HG02840 (cell line): ENCODE results near the gene LOC101059915.
"Not testable (repeated sequence)": the region's sequence is repeated elsewhere in the genome, so short reads cannot be mapped to it uniquely, and the experiment has no call there.

ENCODE experiments used
- ATAC-seq: cut with Tn5 transposase; IDR thresholded peaks from one replicate; pipeline ENCODE4 v1.9.1; 2021; ENCODE audit warnings: mild to moderate bottlenecking, moderate library complexity, moderate number of reproducible peaks; ENCODE audit not compliant: unreplicated experiment, low FRiP score

Gene LOC101059915

GRCh38 chrX:71638409-71638808, 28.9 kb upstream of the LOC101059915 start:
- ATAC-seq = no peak

GRCh38 chrX:71640002-71640401, 27.3 kb upstream of the LOC101059915 start:
- ATAC-seq = no peak

DNA sequence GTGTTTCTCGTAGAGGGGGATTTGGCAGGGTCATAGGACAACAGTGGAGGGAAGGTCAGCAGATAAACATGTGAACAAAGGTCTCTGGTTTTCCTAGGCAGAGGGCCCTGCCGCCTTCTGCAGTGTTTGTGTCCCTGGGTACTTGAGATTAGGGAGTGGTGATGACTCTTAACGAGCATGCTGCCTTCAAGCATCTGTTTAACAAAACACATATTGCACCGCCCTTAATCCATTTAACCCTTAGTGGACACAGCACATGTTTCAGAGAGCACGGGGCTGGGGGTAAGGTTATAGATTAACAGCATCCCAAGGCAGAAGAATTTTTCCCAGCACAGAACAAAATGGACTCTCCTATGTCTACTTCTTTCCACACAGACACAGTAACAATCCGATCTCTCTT, 22.9 kb upstream of the LOC101059915 start:
- ATAC-seq = not testable (repeated sequence)

DNA sequence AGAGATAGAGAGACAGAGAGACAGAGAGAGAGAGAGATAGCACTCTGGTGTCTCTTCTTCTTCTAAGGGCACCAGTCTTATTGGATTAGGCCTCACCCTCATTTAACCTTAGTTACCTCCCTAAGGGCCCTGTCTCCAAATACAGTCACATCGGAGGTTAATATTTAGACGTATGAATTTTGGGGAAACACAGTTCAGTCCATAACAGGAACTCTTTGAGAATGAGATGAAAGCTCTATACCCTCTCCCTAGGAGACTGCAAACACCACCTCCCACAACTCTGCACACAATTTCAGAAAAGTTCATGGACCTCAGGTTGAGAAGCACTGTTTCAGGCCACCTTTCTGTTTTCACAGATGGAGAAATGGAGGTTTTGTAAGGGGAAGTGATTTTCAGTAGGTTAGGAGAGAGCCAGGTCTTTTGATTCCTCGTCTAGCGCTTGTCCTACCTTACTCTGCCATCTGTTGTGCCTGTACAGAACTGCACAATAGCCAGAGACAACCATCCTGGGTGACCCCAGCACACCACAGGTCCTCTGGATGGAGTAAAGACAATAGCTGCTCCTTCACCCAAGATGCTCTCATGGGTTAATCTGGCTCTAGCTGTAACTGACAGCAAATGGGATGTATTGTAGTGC, 16.9 kb upstream of the LOC101059915 start:
- ATAC-seq = no peak

DNA sequence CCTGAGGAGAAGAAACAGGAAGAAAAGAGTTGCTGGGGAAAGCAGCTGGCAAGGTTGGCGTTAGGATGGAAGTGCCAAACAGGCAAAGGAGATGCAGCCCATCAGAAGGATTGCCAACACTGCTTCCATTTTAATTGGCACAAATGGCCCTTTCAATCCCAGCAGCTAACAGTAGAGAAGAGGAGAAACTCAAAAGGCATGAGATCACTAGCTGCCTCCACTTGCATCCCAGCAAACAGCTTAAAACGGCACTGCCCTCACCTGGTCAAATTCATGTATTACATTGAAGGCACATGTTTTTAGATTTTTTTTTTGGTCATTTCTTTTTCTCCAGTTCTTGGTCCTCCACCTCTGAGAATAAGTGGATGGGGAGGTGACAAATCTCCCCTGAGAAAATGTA, 14.9 kb upstream of the LOC101059915 start:
- ATAC-seq = no peak

DNA sequence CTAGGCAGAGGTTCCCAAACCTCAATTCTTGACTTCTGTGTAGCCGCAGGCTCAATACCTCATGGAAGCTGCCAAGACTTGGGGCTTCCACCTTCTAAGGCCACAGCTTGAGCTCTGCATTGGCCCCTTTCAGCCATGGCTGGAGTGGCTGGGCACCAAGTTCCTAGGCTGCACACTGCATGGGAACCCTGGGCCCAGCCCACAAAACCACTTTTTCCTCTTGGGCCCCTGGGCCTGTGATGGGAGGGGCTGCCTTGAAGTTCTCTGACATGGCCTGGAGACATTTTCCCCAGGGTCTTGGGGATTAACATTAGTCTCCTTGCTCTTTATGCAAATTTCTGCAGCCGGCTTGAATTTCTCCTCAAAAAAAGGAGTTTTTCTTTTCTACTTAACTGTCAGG, 14.0 kb upstream of the LOC101059915 start:
- no peak for ATAC-seq

DNA sequence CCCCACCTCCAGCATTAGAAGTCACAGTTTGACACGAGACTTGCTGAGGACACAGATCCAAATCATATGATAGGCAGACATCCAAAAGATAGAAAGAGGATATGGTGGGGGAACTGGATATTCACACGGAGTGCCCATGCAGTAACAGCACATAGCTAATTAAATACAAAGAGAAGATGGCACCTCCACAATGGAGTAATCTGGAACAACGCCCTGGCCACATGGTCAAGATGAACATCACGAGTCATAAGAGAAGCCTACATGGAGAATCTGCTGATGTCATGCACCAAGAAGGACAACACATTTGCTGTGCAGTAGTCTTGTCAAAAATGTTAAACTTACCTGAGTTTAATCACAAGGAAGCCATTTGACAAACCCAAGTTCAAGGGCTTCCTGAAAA, 10.1 kb upstream of the LOC101059915 start:
- no peak for ATAC-seq

- no peak for ATAC-seq
Observed at GRCh38 chrX:71659342-71659741, 8.0 kb upstream of the LOC101059915 start.

GRCh38 chrX:71659959-71660358, 7.4 kb upstream of the LOC101059915 start:
- ATAC-seq = no peak

DNA sequence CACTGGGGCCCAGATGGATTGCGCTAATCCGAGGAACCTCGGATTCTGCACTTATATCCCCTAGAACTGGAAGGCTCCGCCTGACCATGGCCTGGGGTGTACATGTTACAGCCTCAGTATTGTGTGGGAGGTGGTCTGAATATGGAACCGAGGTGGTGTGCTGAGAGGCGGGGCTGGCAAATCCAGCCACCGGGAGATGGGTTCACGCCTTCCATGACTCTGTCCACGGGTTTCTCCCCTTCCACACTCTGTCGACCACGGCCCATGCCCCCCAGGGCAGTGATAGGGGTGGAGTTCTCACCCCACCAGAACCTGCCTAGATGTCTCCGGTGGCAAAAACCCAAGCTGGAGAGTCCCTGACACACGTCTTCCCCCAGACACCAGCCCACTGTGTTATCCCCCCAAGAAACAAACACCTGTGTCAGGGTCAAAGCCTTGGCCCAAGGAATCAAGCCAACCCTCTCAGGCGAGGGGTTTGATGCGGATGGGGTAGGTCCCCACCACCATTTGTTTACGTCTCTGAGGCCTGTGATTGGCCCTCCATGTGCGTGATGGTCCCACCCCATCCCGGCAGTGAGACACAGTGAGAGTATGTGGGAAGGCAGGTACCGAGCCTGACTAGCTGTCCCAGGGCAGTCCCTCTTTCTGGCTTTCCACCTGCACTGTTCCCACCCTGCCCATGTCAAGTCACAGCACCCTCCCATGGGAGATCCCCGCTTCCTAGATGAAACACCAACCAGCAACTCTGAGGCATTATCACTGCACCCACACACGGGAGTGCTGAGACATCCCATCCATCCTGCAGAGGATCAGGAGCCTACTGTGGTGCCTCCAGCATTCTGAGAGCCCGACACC, 6.6 kb upstream of the LOC101059915 start:
- no peak for ATAC-seq

GRCh38 chrX:71661919-71662318, 5.4 kb upstream of the LOC101059915 start:
- no peak for ATAC-seq

DNA sequence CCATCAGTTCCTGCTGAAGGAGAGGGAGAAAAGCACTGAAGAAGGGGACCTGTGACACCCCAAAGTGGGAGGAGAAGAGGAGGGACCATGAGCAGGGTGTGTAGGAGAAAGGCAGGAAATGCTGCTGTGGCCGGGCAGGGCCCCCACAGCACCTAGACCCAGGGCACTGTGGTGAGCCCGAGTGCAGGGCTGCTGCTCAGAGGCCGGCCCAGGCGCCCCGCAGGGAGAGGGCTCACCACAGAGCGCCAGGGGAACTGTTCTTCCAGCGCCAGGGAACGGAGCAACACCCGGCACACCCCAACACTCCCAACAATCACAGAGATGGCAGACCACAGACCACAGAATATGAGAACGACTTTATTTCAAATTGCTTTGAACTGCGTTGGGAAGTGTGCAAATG, 4.7 kb upstream of the LOC101059915 start:
- ATAC-seq = not testable (repeated sequence)

DNA sequence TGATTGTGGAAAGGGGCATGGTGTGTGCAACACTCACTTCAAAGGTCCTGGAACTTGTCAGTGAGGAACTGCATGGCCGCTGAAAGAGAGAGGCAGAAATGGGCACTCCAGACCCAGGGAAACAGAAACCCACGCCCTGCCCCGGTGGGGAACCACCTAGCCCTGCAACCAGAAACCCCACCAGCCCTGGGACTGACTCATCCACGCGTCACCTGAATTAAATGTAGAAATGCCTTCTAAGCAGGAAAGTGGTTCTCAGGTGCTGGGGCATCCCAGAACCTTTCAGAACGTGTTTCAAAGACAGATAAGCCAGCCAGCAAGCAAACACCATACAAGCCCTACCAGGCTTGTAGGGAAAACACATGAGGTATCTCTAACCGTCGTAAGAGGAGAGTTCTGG, 4.1 kb upstream of the LOC101059915 start:
- ATAC-seq = not testable (repeated sequence)

DNA sequence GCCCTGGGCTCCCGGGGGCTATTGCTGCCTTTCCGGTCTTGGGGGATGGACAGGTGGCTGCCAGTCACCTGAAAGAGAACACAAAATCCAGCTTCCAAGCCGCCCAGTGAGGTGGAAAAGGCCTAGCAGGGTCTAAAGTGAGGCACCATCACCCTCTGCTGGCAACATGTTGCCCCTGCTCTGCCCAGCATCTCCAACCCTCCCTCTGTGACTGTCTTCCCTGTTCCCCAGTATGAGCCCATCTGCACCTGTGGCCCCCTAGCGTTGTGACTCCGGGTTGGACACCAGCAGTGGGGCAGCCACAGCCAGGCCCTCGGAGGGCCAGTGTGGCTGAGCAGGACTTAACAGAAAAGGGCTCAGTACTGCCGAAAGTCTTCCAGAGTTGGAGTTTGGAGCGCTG, 3.1 kb upstream of the LOC101059915 start:
- ATAC-seq = not testable (repeated sequence)

- no peak for ATAC-seq
Observed at GRCh38 chrX:71664889-71665491, 2.4 kb upstream of the LOC101059915 start.

GRCh38 chrX:71665747-71666146, 1.6 kb upstream of the LOC101059915 start:
- no peak for ATAC-seq

DNA sequence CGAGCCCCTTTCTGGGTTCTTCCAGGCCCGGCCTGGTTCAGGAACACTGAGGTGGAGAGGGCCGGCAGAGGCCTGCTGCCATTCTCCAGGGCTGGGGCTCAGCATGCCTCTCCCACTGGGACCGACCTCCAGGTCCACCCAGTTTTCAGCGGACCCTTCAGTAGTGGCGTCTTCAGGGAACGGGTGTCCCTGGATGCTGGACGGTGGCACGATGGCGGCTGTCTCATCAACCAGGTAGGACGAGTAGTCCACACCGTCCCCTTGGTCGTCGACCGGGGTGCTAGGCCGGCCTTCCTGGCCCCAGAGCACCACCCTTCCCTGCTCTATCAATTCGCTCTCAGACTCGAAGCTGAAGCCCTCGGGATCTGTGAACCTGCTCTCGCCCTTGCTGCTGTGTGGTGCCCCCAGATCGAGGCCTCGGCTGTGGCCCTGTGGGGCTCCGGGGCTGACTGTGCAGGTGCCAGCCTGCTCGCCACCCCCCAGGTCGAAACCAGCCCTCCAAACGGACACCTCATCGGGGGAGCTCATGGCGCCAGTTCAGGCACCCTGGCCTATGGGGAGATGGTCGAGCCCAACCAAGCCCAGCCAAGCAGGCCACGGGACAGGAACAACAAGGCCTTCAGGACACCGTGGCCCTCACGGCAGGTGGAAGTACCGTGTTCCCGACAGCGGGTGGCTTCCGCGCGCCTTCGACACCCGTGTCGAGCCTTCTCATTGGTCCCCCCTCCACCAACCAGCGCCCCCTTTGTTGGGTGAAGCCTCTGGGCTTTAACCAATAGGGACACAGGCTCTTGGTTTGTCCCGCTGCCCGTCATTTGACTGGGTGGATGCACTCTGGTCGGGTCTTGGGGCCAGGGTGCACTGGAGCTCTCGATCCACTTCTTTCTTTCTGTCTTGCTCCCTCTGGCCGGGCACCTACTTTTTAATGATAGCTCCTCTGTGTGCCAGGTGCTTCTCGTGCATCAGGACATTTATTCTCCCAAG, 814 bp upstream of the LOC101059915 start:
- ATAC-seq = no peak

DNA sequence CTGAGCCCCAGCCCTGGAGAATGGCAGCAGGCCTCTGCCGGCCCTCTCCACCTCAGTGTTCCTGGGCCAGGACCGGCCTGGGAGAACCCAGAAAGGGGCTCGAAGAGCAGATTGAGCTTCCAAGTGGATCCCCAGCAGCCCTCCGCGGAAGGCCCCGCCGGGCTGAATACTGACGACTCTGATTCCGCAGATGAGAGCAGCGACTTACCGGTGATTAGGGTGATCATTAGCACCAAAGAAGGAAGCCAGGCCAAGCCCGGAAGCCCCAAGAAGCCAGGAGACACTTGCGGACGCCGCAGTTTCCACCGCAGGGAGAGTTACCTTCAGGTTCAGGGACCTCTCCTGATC, 876 bp downstream of the LOC101059915 start:
- no peak for ATAC-seq

DNA sequence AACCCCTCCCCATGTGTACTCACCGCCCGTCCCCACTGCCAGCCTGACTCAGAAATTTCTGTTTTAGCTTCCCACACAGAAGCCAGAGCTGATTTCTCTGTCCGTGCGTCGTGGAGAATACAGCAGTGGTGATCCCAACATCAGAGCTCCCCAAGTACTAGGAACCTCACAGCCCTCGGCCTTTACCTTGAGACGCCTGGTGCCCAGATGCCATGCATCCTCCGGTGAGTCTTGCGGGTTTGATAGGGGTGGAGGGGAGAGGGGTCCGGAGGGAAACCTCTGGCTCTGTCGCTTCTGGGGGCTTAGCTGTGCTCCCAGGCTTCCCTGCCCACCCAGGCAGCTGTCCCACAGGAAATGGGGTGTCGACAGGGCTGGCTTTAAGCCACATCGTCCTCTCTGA, 2.1 kb downstream of the LOC101059915 start:
- ATAC-seq = no peak

- not testable (repeated sequence) for ATAC-seq
Observed at GRCh38 chrX:71669947-71670346, 2.6 kb downstream of the LOC101059915 start.
